Measurements from ENCODE around the gene TCF20. TPM values are rescaled to one million over a fixed set of nuclear protein-coding genes. Genes with fewer than 3 reads are reported as not detected.

TCF20 gene
- total RNA-seq, 2 donors from 2014 or later: 54.8 to 69.0 TPM

- no peak for ATAC-seq
- Mint-ChIP-seq H3K27ac (no peak overlapping the region), H3K27me3 (no peaks in the 10 kb centered on the region), H3K9me3 (no peaks in the 10 kb centered on the region), H3K36me3 (no peaks in the 10 kb centered on the region), H3K4me1 (ENCODE audit: low read depth in 2 of 2) (peaks cover 14 to 16% of the 10 kb centered on the region in 2 donors), H3K4me3 (peak overlapping the region; percentile 39)
- no peak for DNase-seq (ENCODE audit: low spot score)
Measured at GRCh38 chr22:42271191-42271813, 849 bp upstream of the TCF20 start.

GRCh38 chr22:42270176-42270509 is 310 bp downstream of the TCF20 start:
- no peaks in the 10 kb centered on the region for H3K27me3 Mint-ChIP-seq
- peak in 1 of 2 donors; percentile 72 for ATAC-seq
- peaks cover 22 to 24% of the 10 kb centered on the region in 2 donors for H3K4me1 Mint-ChIP-seq (ENCODE audit: low read depth in 2 of 2)
- no peaks in the 10 kb centered on the region for H3K36me3 Mint-ChIP-seq
- no peak for DNase-seq (ENCODE audit: low spot score)
- H3K4me3 Mint-ChIP-seq: peak overlapping the region; percentile 93
- no peaks in the 10 kb centered on the region for H3K9me3 Mint-ChIP-seq
- peak overlapping the region in 1 of 2 donors; percentile 77 for H3K27ac Mint-ChIP-seq

- H3K4me1 Mint-ChIP-seq (ENCODE audit: low read depth in 2 of 2): peaks cover 26 to 29% of the 10 kb centered on the region in 2 donors
Measured at GRCh38 chr22:42269432-42270175, 849 bp downstream of the TCF20 start.

GRCh38 chr22:42268852-42269410 is 1.5 kb downstream of the TCF20 start:
- Mint-ChIP-seq H3K27ac (peak overlapping the region; percentile 77 to 84), H3K4me1 (ENCODE audit: low read depth in 2 of 2) (peaks cover 33 to 36% of the 10 kb centered on the region in 2 donors), H3K9me3 (no peaks in the 10 kb centered on the region), H3K27me3 (no peaks in the 10 kb centered on the region), H3K36me3 (no peaks in the 10 kb centered on the region), H3K4me3 (peak overlapping the region; percentile 93)
- no peak for ATAC-seq
- DNase-seq (ENCODE audit: low spot score): no peak

More at GRCh38 chr22:42269432-42270175, 849 bp downstream of the TCF20 start:
- Mint-ChIP-seq H3K27ac (peak overlapping the region; percentile 77 to 84), H3K4me3 (peak overlapping the region; percentile 93), H3K36me3 (no peaks in the 10 kb centered on the region), H3K27me3 (no peaks in the 10 kb centered on the region), H3K9me3 (no peaks in the 10 kb centered on the region)
- DNase-seq (ENCODE audit: low spot score) (peak; percentile 74), ATAC-seq (peak; percentile 74 to 75)

- Mint-ChIP-seq H3K9me3 (no peaks in the 10 kb centered on the region), H3K36me3 (no peaks in the 10 kb centered on the region), H3K4me1 (ENCODE audit: low read depth in 2 of 2) (peaks cover 57% of the 10 kb centered on the region in 2 donors), H3K27ac (peak overlapping the region in 1 of 2 donors; percentile 27), H3K4me3 (no peak overlapping the region), H3K27me3 (no peaks in the 10 kb centered on the region)
- ATAC-seq (no peak), DNase-seq (ENCODE audit: low spot score) (no peak)
Measured at GRCh38 chr22:42265321-42265720, 5.1 kb downstream of the TCF20 start.

GRCh38 chr22:42263944-42264343 is 6.5 kb downstream of the TCF20 start:
- no peak overlapping the region for H3K4me3 Mint-ChIP-seq
- no peaks in the 10 kb centered on the region for H3K36me3 Mint-ChIP-seq
- no peak for DNase-seq (ENCODE audit: low spot score)
- no peak overlapping the region for H3K27ac Mint-ChIP-seq
- no peak for ATAC-seq
- no peaks in the 10 kb centered on the region for H3K9me3 Mint-ChIP-seq
- H3K27me3 Mint-ChIP-seq: no peaks in the 10 kb centered on the region
- peaks cover 65% of the 10 kb centered on the region in 2 donors for H3K4me1 Mint-ChIP-seq (ENCODE audit: low read depth in 2 of 2)

- no peak for ATAC-seq
- peaks cover 63 to 65% of the 10 kb centered on the region in 2 donors for H3K4me1 Mint-ChIP-seq (ENCODE audit: low read depth in 2 of 2)
Measured at GRCh38 chr22:42262964-42263363, 7.5 kb downstream of the TCF20 start.

GRCh38 chr22:42261296-42261695 is 9.2 kb downstream of the TCF20 start:
- DNase-seq (ENCODE audit: low spot score) (no peak), ATAC-seq (no peak)
- Mint-ChIP-seq H3K9me3 (no peaks in the 10 kb centered on the region), H3K36me3 (no peaks in the 10 kb centered on the region), H3K4me3 (no peak overlapping the region), H3K27me3 (no peaks in the 10 kb centered on the region), H3K4me1 (ENCODE audit: low read depth in 2 of 2) (peaks cover 76 to 78% of the 10 kb centered on the region in 2 donors), H3K27ac (no peak overlapping the region)

More at GRCh38 chr22:42262964-42263363, 7.5 kb downstream of the TCF20 start:
- Mint-ChIP-seq H3K9me3 (no peaks in the 10 kb centered on the region), H3K36me3 (no peaks in the 10 kb centered on the region), H3K27ac (no peak overlapping the region), H3K27me3 (no peaks in the 10 kb centered on the region), H3K4me3 (no peak overlapping the region)
- DNase-seq (ENCODE audit: low spot score): no peak

- Mint-ChIP-seq H3K4me1 (ENCODE audit: low read depth in 2 of 2) (peaks cover 63 to 65% of the 10 kb centered on the region in 2 donors), H3K27ac (no peak overlapping the region), H3K27me3 (no peaks in the 10 kb centered on the region), H3K9me3 (no peaks in the 10 kb centered on the region), H3K36me3 (no peaks in the 10 kb centered on the region), H3K4me3 (no peak overlapping the region)
- ATAC-seq (no peak), DNase-seq (ENCODE audit: low spot score) (no peak)
Measured at GRCh38 chr22:42258126-42258525, 12.3 kb downstream of the TCF20 start.

- H3K27ac Mint-ChIP-seq: peak overlapping the region; percentile 5 to 71
- H3K27me3 Mint-ChIP-seq: no peaks in the 10 kb centered on the region
- DNase-seq (ENCODE audit: low spot score): no peak
- H3K36me3 Mint-ChIP-seq: no peaks in the 10 kb centered on the region
- no peaks in the 10 kb centered on the region for H3K9me3 Mint-ChIP-seq
- ATAC-seq: no peak
- peaks cover 58 to 60% of the 10 kb centered on the region in 2 donors for H3K4me1 Mint-ChIP-seq (ENCODE audit: low read depth in 2 of 2)
- no peak overlapping the region for H3K4me3 Mint-ChIP-seq
Measured at GRCh38 chr22:42257386-42257785, 13.1 kb downstream of the TCF20 start.

GRCh38 chr22:42256930-42257329 is 13.5 kb downstream of the TCF20 start:
- Mint-ChIP-seq H3K9me3 (no peaks in the 10 kb centered on the region), H3K27me3 (no peaks in the 10 kb centered on the region), H3K4me3 (no peak overlapping the region), H3K36me3 (no peaks in the 10 kb centered on the region), H3K4me1 (ENCODE audit: low read depth in 2 of 2) (peaks cover 55 to 58% of the 10 kb centered on the region in 2 donors), H3K27ac (peak overlapping the region; percentile 5 to 71)
- ATAC-seq (no peak), DNase-seq (ENCODE audit: low spot score) (no peak)

GRCh38 chr22:42256220-42256619 is 14.2 kb downstream of the TCF20 start:
- ATAC-seq: no peak
- Mint-ChIP-seq H3K4me3 (no peak overlapping the region), H3K27ac (no peak overlapping the region), H3K4me1 (ENCODE audit: low read depth in 2 of 2) (peaks cover 51 to 54% of the 10 kb centered on the region in 2 donors), H3K9me3 (no peaks in the 10 kb centered on the region), H3K27me3 (no peaks in the 10 kb centered on the region), H3K36me3 (no peaks in the 10 kb centered on the region)
- no peak for DNase-seq (ENCODE audit: low spot score)

GRCh38 chr22:42249831-42250230 is 20.6 kb downstream of the TCF20 start:
- ATAC-seq: no peak
- H3K4me1 Mint-ChIP-seq (ENCODE audit: low read depth in 2 of 2): peaks cover 36 to 42% of the 10 kb centered on the region in 2 donors
- H3K9me3 Mint-ChIP-seq: no peaks in the 10 kb centered on the region
- no peak overlapping the region for H3K27ac Mint-ChIP-seq
- DNase-seq (ENCODE audit: low spot score): no peak
- H3K36me3 Mint-ChIP-seq: no peaks in the 10 kb centered on the region
- H3K27me3 Mint-ChIP-seq: no peaks in the 10 kb centered on the region
- no peak overlapping the region for H3K4me3 Mint-ChIP-seq

- DNase-seq (ENCODE audit: low spot score) (no peak), ATAC-seq (no peak)
- Mint-ChIP-seq H3K27ac (no peak overlapping the region), H3K36me3 (peaks cover 4% of the 10 kb centered on the region), H3K9me3 (no peaks in the 10 kb centered on the region), H3K27me3 (no peaks in the 10 kb centered on the region), H3K4me3 (no peak overlapping the region), H3K4me1 (ENCODE audit: low read depth in 2 of 2) (peaks cover 35 to 44% of the 10 kb centered on the region in 2 donors)
Measured at GRCh38 chr22:42248995-42249394, 21.5 kb downstream of the TCF20 start.

Data from natural killer cell treated with Interleukin-12 subunit alpha and Interleukin-12 subunit beta and Interleukin-15 and Interleukin-18, amount 100 ng/mL, for 72 hours (primary cell).